ENCODE results near the gene COL16A1.

The COL16A1 gene

DNA sequence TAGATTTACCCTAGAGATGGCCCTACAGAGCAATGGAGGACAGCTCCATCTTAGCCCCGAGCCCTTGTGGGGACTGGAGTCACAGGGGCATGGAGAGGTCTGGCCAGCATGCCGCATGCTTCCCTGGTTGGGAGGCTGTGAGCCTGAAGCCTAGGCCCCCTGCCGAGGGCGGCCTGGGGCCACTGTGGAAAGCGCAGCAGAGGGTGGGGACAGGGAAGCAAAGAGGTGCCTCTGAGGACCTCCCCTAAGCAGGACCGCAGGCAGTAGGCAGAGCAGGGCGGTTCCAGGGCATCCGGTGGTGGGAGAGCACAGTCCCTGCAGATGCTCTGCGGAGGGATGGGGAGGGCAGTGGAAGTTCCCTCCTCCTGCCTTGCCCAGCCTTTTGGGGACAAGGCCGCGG lies 32.7 kb downstream of the COL16A1 start:
- in situ Hi-C loops (cut with MboI; ENCODE audit: low pct_unique_long_range_greater_than_20kb, low sequenced_read_pairs), result no loop called here
- no peak for DNase-seq

DNA sequence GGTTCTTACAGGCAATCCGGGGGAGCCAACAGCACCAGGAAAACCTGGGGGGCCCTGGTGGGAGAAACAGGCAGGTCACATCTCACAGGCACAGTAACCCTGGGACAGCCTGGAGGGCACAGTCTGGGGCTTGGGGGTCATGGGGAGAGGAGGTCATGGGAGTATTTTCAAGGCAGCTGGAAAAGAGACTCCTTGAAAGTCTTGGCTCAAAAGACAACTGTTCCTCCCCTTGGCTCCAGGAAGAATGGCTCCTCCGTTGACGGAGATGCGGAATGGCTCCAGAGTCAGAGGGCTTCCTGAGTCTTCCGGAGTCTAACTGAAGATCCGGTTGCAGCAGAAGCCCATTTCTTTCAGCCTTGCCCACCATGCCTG lies 33.2 kb downstream of the COL16A1 start:
- no peak for DNase-seq
- in situ Hi-C loops (cut with MboI; ENCODE audit: low pct_unique_long_range_greater_than_20kb, low sequenced_read_pairs), result no loop called here

DNA sequence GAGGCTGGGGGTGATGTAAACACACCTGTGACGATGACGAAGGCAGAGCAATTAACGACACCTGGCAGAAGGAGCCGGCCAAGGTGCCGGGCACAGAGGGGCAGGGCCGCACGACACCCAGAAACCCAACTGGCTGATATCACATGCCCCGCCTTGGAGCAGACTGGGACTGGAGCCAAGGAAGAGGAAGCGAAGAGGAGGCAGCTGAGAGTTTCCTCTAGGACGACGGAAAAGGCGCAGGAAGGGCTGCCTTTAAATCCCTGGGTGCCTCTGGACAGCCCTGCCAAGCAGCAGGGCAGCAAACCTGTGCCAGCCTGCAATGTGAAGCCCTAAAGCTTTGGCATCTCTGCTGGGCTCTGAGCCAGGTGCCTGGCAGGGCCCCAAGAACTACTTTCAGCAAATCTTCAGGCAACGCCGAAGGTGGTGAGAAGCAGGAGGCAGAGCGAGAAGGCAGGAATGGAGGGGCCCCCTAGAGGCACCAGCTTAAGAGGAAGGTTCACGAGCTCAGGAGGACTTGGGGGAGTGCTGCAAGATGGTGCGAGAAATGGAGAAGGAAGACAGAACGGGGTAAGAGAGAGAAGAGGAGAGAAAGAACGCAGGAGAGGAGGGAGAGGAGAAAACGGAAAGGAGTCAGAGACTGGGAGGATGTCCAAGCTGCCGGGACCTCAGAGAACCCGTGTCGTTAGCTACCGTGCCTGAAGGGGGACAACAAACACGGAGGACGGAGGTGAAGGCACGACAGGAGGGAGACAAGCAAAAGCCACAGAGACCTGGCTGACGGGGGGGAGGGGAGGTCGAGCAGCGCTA lies 33.8 kb downstream of the COL16A1 start:
- in situ Hi-C loops (cut with MboI; ENCODE audit: low pct_unique_long_range_greater_than_20kb, low sequenced_read_pairs), result no loop called here

DNA sequence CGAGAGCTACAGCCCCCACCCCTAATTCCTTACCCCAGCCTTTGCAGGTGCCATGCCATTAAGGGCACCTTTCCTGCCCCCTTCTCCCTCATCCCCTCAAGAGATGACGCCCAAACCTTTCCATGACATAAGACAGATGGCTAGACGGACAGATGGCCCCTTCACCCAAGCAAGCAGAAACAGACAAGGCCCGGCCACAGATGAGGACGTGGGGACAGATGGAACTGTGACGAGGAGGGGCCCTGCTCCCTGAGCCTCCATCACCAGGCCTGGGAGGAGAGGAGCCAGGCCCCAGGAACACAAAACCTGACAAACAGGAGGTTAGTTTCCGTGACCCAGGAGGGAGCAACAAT lies 34.4 kb downstream of the COL16A1 start:
- in situ Hi-C loops (cut with MboI; ENCODE audit: low pct_unique_long_range_greater_than_20kb, low sequenced_read_pairs), result no loop called here
- no peak for DNase-seq

More for the DNA sequence above, 33.8 kb downstream of the COL16A1 start:
- DNase-seq, result peak; percentile 47

DNA sequence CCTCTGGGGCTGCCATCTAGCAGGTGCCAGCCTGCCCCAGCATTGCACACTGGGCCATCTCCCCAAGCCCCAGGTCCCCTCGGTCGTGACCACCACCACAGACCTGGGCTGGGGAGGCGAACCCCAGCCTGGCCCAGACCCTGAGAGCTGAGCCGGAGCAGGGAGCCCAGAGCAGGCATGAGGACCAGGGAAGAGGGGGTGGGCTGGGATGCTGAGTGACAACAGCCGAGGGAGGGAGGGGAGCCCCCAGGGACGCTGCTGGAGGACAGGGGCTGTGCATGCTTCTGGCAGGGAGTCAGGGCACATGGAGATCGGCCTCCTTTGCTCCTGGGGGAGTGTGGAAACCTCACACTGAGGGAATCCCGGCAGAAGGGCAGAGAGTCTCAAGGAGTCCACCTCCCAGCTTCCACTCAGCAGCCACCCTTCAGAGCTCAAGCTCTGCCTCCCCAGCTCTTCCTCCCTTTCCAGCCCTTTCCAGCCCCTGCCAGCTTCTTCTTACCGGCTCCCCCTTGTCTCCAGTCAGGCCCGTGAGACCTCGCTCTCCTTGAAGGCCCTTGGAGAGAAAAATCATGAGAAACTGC lies 35.4 kb downstream of the COL16A1 start:
- in situ Hi-C loops (cut with MboI; ENCODE audit: low pct_unique_long_range_greater_than_20kb, low sequenced_read_pairs), result no loop called here
- no peak for DNase-seq

DNA sequence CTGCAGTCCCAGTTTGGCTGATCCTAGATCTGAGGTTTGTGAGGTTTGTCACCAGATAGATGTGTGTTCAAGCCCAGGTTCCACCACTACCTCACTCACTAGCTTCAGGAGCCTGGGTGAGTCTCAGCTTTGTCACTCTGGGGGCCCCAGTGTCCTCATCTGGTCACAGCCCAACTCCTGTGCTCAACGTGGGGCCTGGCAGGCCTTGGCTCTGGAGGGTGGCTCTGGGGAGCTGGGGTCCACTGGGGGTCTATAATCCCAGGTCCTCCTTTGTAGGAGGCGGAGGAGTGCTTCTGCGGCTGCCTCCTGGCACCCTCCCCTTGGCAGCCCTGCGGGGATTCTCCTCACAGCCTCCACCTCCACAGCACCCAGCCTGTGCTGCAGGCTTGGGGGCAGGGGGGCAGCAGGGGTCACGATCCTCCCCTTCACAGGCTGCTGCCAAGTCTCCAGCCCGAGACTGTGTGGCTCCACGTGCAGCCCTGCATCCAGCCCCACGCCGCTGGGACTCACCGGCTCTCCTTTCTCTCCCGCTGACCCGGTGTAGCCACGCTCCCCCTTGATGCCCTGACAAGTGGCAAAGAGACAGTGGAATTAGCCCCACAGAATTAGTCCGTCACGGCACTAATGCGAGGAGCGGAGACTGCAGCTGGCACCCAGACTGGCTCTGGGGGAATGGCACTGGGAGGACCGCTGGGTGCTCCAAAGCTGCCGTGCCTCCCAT lies 36.6 kb downstream of the COL16A1 start:
- in situ Hi-C loops (cut with MboI; ENCODE audit: low pct_unique_long_range_greater_than_20kb, low sequenced_read_pairs), result no loop called here
- no peak for DNase-seq

DNA sequence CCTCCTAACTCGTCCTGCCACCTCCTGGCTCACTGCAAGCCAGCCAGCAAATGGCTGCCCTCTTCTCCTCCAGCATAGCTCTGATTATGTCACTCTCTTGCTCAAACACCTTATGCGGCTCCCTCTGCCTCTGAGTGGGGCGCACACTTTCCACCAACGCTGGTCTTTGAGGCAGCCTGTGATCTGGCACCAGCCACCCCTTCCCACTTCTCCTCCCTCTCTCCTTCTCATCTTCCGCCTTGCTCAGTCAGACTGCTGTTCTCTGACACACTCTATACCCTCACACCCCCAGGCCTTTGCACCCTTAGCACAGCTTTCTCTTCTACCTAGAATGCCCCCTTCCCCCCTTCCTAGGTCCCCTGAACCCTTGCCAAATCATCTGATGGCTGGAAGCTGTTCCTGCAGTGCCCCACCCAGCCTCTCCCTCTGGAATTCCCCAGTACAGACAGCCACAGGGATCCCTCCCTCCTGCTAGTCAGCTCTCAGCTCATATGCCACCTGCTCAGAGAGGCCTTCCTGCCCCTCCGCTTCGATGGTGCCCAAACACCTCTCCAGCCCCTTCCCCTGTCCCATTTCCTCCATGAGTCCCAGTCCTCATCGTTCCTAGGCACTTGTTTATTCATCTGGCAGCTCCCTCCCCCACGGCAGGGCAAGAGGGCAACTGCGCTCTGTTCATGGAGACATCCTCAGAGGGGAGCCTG lies 37.4 kb downstream of the COL16A1 start:
- in situ Hi-C loops (cut with MboI; ENCODE audit: low pct_unique_long_range_greater_than_20kb, low sequenced_read_pairs), result no loop called here
- DNase-seq, result no peak

DNA sequence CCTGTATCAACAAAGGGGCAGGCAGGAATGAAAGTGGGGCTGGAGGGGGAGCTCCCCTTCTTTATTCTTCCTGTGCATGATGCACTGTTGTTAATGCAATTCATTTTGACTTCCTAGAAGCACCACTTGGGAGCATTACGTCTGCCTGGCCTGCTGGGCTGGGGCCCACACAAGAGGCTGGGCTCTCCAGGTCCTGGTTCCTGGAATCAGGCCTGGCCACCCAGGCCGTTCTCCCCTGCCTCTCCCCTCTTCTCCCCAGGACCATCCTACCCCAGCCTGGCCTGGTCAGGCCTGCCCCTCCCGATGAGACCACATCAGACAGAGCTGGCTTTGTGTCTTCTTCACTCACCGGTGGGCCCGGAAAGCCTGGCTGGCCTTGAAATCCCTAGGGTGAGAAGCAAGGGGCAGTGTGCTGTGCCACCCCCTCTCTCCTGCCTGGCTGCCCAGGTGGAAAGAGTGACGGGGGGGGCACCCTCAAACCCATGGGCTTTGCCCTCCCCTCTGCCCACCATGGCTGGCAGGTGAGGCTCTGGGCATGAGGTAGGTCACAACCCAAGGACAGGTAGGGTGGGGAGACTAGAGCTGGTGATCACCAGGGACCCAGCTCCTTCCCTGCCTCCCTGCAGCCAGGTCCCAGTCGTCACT lies 38.5 kb downstream of the COL16A1 start:
- no peak for DNase-seq
- in situ Hi-C loops (cut with MboI; ENCODE audit: low pct_unique_long_range_greater_than_20kb, low sequenced_read_pairs), result no loop called here

DNA sequence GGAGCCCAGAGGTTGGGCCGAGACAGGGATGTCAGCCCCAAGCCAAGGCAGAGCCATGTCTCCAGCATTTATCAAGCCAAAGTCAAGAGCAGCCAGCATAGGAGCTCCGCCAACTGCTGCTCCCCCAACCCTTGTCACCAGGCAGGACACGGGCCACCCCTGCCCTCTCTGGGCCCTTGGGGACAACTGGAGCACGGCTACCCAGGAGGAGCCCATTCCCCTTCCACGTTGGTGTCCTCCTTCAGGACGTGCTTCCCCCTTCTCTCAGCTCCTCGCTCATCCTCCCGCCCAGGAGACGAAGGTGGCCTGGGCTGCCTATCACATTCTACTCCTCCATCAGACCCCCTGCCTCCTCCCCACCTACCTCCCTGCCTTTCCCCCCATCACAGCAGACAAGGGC lies 39.3 kb downstream of the COL16A1 start:
- in situ Hi-C loops (cut with MboI; ENCODE audit: low pct_unique_long_range_greater_than_20kb, low sequenced_read_pairs), result no loop called here

DNA sequence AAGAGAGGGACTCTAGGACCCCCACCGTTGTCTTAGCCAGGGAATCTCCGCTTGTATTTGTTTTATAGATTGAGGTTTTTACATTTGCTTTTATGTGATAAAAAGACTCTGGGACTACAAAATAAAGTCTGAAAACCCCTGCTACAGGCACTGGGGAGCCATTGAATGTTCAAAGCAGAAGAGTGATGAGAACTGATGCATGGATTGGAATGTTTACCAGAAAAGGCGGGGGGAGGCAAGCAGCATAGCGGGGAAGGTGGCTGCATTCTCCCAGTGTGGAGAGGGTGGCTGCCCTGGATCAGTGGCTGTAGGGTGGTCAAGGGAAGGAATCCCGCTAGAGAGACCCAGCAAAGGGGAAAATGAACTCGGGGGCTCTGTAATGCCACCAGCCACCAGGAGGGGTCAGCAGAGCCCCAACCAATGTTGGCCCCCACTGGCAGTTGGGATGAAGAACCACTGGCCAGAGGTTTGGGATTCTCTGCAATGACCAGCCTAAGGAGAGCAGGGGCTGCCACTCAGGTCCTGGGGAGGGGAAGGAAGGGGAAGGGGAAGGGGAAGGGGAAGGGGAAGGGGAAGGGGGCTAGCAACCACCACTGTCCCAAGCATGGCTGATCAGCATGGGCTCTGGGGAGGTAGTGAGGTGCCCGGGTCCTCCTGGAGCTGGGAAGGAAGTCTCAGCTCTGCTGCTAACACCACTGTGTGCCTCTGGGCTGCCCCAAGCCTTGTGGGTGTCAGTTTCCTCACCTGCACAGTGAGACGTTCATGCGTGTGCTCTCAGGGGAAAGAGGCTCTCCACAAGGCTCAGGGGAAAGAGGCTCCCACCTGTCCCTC lies 40.0 kb downstream of the COL16A1 start:
- peak; percentile 60 for DNase-seq
- in situ Hi-C loops (cut with MboI; ENCODE audit: low pct_unique_long_range_greater_than_20kb, low sequenced_read_pairs), result no loop called here

More for the DNA sequence above, 39.3 kb downstream of the COL16A1 start:
- no peak for DNase-seq

DNA sequence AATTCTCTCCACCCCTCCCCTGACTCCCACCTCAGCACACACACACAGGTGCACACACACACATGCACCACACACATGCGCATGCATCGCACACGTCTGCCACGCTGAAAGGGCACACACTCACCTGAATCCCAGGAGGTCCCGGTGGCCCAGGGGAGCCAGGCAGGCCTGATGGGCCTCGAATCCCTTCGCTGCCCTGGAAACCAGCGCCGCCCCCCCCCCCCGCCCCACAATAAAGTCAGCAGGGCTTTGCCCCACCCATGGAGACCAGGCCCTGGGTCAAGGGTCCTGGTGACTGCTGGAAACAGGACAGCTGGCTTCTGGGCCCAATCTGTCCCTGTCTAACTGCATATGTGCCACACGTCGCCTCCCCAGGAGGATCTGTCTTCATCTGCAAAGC lies 41.4 kb downstream of the COL16A1 start:
- DNase-seq, result no peak
- in situ Hi-C loops (cut with MboI; ENCODE audit: low pct_unique_long_range_greater_than_20kb, low sequenced_read_pairs), result no loop called here

DNA sequence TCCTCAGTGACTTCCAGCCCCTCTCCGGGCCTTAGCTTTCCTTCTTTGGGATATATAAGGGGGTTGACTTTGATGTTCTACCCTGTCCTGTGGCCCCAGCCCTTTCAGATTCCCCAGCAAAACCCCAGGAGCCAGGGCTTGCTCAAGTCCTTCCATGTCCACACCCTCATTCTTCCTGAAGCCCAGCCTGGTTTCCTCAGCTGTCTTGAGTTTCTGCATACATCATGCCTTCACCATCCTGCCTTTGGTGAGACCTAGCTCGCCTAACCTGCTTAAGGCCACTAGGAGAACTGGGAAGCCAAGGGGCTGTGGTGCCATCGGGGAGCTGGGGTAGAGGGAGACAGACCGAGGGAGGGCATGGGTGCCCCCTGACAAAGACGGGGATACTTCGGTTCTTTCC lies 42.0 kb downstream of the COL16A1 start:
- DNase-seq, result no peak
- in situ Hi-C loops (cut with MboI; ENCODE audit: low pct_unique_long_range_greater_than_20kb, low sequenced_read_pairs), result no loop called here

DNA sequence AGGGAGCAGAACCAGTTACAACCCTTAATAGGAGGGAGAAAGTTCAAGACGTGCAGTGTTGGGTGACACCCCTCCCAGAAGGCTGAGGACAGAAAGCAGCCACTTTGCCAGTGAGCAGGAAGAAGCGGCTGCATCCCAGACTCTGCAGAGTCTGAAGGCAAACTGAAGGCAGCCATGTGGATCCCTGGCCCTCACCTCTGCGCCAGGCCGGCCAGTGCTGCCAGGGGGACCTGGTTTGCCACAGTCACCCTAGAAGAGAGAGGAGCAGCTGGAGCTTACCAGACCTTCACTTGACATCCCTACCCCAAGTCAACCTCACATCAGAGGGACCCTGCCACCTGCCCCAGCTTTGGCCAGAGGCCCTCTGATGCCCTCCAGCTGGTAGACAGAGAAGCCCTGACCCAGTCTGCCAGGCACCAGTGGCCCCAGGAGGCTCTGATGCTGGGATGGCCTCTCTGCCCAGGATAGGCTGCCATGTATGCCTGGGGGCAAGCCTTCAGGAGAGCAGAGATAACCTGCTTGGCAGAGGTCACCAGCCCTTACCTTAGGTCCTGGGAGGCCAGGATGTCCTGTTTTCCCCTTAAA lies 42.9 kb downstream of the COL16A1 start:
- no peak for DNase-seq
- in situ Hi-C loops (cut with MboI; ENCODE audit: low pct_unique_long_range_greater_than_20kb, low sequenced_read_pairs), result no loop called here

DNA sequence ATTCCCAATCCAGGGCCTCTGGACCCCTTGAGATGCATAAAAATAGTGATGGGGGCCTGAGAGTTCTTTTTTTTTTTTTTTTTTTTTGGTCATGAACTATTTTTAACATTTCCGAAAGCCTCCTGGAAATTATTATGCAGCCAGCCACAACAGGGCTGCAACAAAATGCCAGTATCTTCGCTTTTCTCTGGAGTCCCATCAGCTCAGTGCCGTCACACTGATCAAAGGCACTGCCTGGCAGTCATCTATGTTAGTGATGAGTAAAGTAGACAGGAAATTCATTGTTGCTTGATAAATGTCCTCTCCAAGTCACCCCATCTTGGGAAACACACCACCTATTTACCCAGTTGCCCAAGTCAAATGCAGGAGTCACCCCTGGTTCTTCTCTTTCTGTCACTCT lies 43.9 kb downstream of the COL16A1 start:
- no peak for DNase-seq
- in situ Hi-C loops (cut with MboI; ENCODE audit: low pct_unique_long_range_greater_than_20kb, low sequenced_read_pairs), result no loop called here

DNA sequence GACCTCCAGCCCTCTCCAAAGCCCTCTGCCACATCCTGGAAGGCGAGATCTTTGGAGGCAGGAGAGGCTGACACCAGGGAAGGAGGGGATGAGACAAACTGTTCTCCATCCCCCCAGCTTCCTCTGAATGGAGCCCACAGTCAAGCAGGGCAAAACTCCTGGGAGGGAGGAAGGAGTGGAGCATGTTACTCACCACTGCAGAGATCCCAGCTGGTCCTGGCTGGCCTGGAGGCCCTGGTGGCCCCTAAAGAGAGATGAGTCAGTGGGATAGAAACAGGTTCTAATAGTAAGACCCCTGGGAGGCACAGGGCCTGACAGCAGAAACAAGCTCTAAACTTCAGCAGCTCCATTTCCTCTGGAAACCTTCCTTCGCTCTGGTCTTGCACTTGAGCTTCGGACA lies 45.1 kb downstream of the COL16A1 start:
- DNase-seq, result no peak
- in situ Hi-C loops (cut with MboI; ENCODE audit: low pct_unique_long_range_greater_than_20kb, low sequenced_read_pairs), result no loop called here

DNA sequence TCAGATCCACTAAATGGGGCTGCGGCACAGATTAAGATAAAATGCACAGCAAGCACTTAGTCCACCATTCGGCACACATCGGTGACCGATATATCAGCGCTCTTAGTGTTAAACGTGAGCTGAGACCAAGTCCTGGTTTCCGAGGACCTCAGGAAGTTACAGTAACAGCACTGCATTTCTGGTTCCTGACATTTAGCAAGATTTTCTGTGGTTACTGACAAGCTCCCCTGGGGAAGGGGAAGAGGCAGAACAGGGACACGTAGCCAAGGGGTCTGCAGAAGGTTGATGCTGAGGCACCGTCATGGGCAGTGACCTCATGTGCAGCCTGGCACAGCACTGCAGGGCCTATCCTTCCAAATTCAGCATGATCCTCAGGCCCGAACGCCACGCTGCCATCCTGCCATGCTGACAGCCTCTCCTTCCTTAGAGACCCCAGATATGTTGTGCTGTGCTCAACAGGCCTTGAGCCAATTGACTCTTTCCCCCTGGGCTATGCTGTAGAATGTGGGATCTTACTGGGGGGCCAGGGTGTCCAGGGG lies 45.8 kb downstream of the COL16A1 start:
- in situ Hi-C loops (cut with MboI; ENCODE audit: low pct_unique_long_range_greater_than_20kb, low sequenced_read_pairs), result no loop called here
- no peak for DNase-seq

DNA sequence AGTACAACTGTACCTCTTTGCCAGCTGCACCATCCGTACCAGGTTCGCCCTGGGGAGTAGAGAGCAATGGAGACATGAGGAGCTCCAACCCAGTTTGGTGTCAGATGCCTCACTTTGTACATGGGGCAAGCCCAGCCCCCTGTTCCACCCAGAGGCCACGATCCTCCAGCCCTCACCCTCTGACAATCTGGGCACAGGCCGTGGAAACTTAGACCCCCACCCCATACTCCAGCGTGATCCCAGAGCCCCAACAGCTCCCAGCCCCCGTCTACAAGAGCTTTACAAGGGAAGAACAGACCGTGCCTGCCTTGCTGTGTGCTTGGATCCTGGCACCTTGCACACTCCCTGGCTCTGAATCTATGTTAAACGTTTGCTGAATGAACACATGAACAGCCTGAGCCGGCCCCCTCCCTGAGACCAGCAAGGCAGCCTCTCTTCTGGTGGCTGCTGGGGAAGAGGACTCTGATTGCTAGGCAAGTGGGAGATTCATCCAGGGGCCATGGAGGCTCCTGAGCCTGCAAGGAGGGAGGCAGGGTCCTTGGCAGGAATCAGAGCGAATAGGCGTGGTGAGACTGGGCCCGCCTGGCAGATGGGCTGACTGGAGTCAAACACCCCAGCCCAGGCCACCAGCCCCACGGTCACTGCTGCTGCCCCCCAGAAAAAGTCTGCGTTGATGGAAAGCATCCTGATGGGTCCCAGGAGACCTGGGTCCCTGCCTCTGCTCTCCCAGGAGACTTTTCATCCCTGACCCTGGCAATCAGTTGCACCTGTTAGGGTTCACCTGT lies 46.6 kb downstream of the COL16A1 start:
- no peak for DNase-seq
- in situ Hi-C loops (cut with MboI; ENCODE audit: low pct_unique_long_range_greater_than_20kb, low sequenced_read_pairs), result no loop called here
